HG02588 (cell line): ENCODE results near the gene ISOC2.
A peak's percentile ranks its signal among the peaks of the same experiment; 100 is the strongest.
"Not testable (repeated sequence)": the region's sequence is repeated elsewhere in the genome, so short reads cannot be mapped to it uniquely, and the experiment has no call there.

Experiments
- ATAC-seq: cut with Tn5 transposase; IDR thresholded peaks from one replicate; pipeline ENCODE4 v1.9.1; 2021; ENCODE audit warnings: mild to moderate bottlenecking, moderate library complexity; ENCODE audit not compliant: unreplicated experiment

Gene ISOC2

DNA sequence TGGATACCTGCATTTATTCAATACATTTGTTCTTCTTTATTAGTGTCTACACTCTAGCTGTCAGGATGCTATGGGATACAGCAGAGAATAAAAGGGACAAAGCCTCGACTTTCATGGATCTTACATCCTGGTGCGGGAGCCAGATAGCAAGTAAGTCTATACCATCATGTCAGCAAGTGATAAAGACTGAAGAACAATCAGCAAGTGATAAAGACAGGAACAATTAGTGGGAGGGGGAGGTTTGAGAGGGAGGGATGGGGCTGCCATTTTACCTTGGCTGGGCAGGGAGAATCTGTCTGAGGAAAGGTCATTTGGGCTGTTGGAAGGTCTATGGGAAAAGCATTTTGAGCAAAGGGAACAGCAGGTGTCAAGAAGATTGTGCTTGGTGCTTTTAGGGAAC is 51.3 kb downstream of the ISOC2 start:
- ATAC-seq: no peak

- not testable (repeated sequence) for ATAC-seq
These were observed 52.3 kb downstream of the ISOC2 start for GRCh38 chr19:55409179-55409578.

- no peak for ATAC-seq
These were observed 52.9 kb downstream of the ISOC2 start for GRCh38 chr19:55408533-55408872.

GRCh38 chr19:55407800-55408532 is 53.5 kb downstream of the ISOC2 start:
- ATAC-seq: peak; percentile 79

- ATAC-seq: not testable (repeated sequence)
These were observed 54.0 kb downstream of the ISOC2 start, which contains the start of gene UBE2S for GRCh38 chr19:55407550-55407799. Gene UBE2S (minus strand): TSS chr19:55407788. CDS start chr19:55407589, 199 bp downstream.

GRCh38 chr19:55406826-55407549 is 54.5 kb downstream of the ISOC2 start:
- ATAC-seq: no peak

- ATAC-seq: no peak
These were observed 55.2 kb downstream of the ISOC2 start for GRCh38 chr19:55406091-55406825.

DNA sequence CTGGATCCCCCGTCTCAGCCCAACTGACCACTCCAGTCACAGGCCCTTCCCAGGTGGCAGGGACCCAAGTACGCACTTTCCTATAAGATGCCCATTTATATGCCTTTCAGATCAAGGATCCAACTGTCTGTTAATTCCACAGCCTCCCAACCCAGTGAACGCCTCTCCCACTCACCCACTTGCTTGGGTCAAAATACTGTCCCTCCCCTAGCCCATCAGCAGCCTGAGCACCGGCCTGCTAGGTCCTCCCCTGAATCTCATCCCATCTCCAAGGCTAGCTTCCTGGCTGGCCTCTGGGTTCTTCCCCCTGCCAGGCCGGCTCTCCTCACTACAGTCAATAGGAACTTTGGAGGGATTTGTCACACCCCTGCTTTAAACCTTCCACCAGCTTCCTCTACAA is 55.8 kb downstream of the ISOC2 start:
- ATAC-seq: no peak
